ENCODE data around the gene ZNF133.
"Not testable (repeated sequence)": the region's sequence is repeated elsewhere in the genome, so short reads cannot be mapped to it uniquely, and the experiment has no call there.

ZNF133 gene

GRCh38 chr20:18287915-18288748 lies at the start of gene ZNF133:
ZNF133 (plus strand) TSS chr20:18288527; CDS start chr20:18305687, 17,160 bp downstream.
- no peak for TF ChIP-seq CTCF (IDR thresholded peaks at IDR 0.05; ENCODE audit: control insufficient read depth, insufficient read depth, low read depth, low read length, missing control alignments)
- DNase-seq (ENCODE audit: low read depth) = peak; percentile 52
- peak within 1 kb of the TSS; percentile 99 for H3K4me3 ChIP-seq (ENCODE audit: control insufficient read depth, low read depth, low read length)

- TF ChIP-seq CTCF (IDR thresholded peaks at IDR 0.05; ENCODE audit: control insufficient read depth, insufficient read depth, low read depth, low read length, missing control alignments) = no peak
- H3K4me3 ChIP-seq (ENCODE audit: control insufficient read depth, low read depth, low read length) = no peak overlapping the region
- DNase-seq (ENCODE audit: low read depth) = no peak
Measured at GRCh38 chr20:18240997-18241396, 47.3 kb upstream of the ZNF133 start.

GRCh38 chr20:18243802-18244201 lies 44.5 kb upstream of the ZNF133 start:
- DNase-seq (ENCODE audit: low read depth) = no peak
- no peak overlapping the region for H3K4me3 ChIP-seq (ENCODE audit: control insufficient read depth, low read depth, low read length)
- no peak for TF ChIP-seq CTCF (IDR thresholded peaks at IDR 0.05; ENCODE audit: control insufficient read depth, insufficient read depth, low read depth, low read length, missing control alignments)

GRCh38 chr20:18248545-18248944 lies 39.8 kb upstream of the ZNF133 start:
- not testable (repeated sequence) for DNase-seq (ENCODE audit: low read depth); H3K4me3 ChIP-seq (ENCODE audit: control insufficient read depth, low read depth, low read length)

GRCh38 chr20:18250217-18250616 lies 38.1 kb upstream of the ZNF133 start:
- no peak for DNase-seq (ENCODE audit: low read depth)

GRCh38 chr20:18252597-18253451 lies 35.5 kb upstream of the ZNF133 start:
- no peak for TF ChIP-seq CTCF (IDR thresholded peaks at IDR 0.05; ENCODE audit: control insufficient read depth, insufficient read depth, low read depth, low read length, missing control alignments)
- no peak overlapping the region for H3K4me3 ChIP-seq (ENCODE audit: control insufficient read depth, low read depth, low read length)
- DNase-seq (ENCODE audit: low read depth) = no peak

More at GRCh38 chr20:18250217-18250616, 38.1 kb upstream of the ZNF133 start:
- no peak overlapping the region for H3K4me3 ChIP-seq (ENCODE audit: control insufficient read depth, low read depth, low read length)
- TF ChIP-seq CTCF (IDR thresholded peaks at IDR 0.05; ENCODE audit: control insufficient read depth, insufficient read depth, low read depth, low read length, missing control alignments) = no peak

- no peak for DNase-seq (ENCODE audit: low read depth)
- no peak for TF ChIP-seq CTCF (IDR thresholded peaks at IDR 0.05; ENCODE audit: control insufficient read depth, insufficient read depth, low read depth, low read length, missing control alignments)
- no peak overlapping the region for H3K4me3 ChIP-seq (ENCODE audit: control insufficient read depth, low read depth, low read length)
Measured at GRCh38 chr20:18254615-18255014, 33.7 kb upstream of the ZNF133 start.
